WTC11 (cell line): ENCODE data around the gene EMILIN1. TPM values are rescaled to one million over a fixed set of nuclear protein-coding genes. Genes with fewer than 3 reads are reported as not detected.

Source experiments
- ATAC-seq: fragments of 200-7000 bp; cut with Tn5 transposase; 2 replicates; pipeline ENCODE4 v1.10.0; 2021; ENCODE audit warnings: mild to moderate bottlenecking, moderate library complexity
- CTCF ChIA-PET: fragments of 300-600 bp; sonication (Branson Sonifier 250); formaldehyde crosslinking; loops from one replicate; lab custom pipeline; 2021; ENCODE audit warnings: antibody characterized with exemption; lab: Charles Lee
- POLR2A ChIA-PET: fragments of 350-600 bp; sonication (Branson Sonifier 250); formaldehyde crosslinking; loops from one replicate; lab custom pipeline; 2021; ENCODE audit warnings: antibody characterized with exemption; lab: Charles Lee
- DNase-seq: peaks from one replicate; pipeline ENCODE4 v3.0.0; 2021; ENCODE audit warnings: low spot score
- H3K27ac Mint-ChIP-seq: 2 replicates; pipeline ENCODE4 v1.8.0; 2021; ENCODE audit warnings: mixed read lengths
- H3K27me3 Mint-ChIP-seq: 2 replicates; pipeline ENCODE4 v1.8.0; 2021; ENCODE audit warnings: low read depth, mild to moderate bottlenecking, moderate library complexity, mixed read lengths
- H3K36me3 Mint-ChIP-seq: 2 replicates; pipeline ENCODE4 v1.8.0; 2021; ENCODE audit warnings: mixed read lengths
- H3K4me1 Mint-ChIP-seq: 2 replicates; pipeline ENCODE4 v1.8.0; 2022; ENCODE audit warnings: mixed read lengths
- H3K4me3 Mint-ChIP-seq: 2 replicates; pipeline ENCODE4 v1.8.0; 2021; ENCODE audit warnings: mild to moderate bottlenecking, moderate library complexity, mixed read lengths
- H3K9me3 Mint-ChIP-seq: 2 replicates; pipeline ENCODE4 v1.8.0; 2021; ENCODE audit warnings: mixed read lengths
- ATF6 ChIP-seq: sonication (generic); formaldehyde crosslinking; IDR thresholded peaks from 2 replicates; pipeline ENCODE4 v1.8.1; 2023; ENCODE audit warnings: mild to moderate bottlenecking, missing genetic modification reagents
- CDX4 ChIP-seq: fragments of 250-450 bp; sonication (Bioruptor Pico); IDR thresholded peaks from 2 replicates; pipeline ENCODE4 v1.9.0; 2021; ENCODE audit warnings: moderate library complexity, mild to moderate bottlenecking, inconsistent platforms, borderline replicate concordance
- ESRRA ChIP-seq: sonication (generic); formaldehyde crosslinking; IDR thresholded peaks from 2 replicates; pipeline ENCODE4 v1.8.1; 2022; ENCODE audit warnings: mild to moderate bottlenecking, missing genetic modification reagents, borderline replicate concordance
- GABPB1 ChIP-seq: sonication (generic); formaldehyde crosslinking; IDR thresholded peaks from 2 replicates; pipeline ENCODE4 v1.8.1; 2023; ENCODE audit warnings: mild to moderate bottlenecking, missing genetic modification reagents
- JAZF1 ChIP-seq: fragments of 250-450 bp; sonication (Bioruptor Pico); IDR thresholded peaks from 2 replicates; pipeline ENCODE4 v1.9.0; 2021; ENCODE audit warnings: moderate library complexity, mild to moderate bottlenecking, inconsistent platforms
- TEAD4 ChIP-seq: sonication (generic); formaldehyde crosslinking; IDR thresholded peaks from 2 replicates; pipeline ENCODE4 v1.8.0; 2022; ENCODE audit warnings: mild to moderate bottlenecking, missing genetic modification reagents
- TP53 ChIP-seq: sonication (generic); formaldehyde crosslinking; IDR thresholded peaks from 2 replicates; pipeline ENCODE4 v1.8.1; 2023; ENCODE audit warnings: mild to moderate bottlenecking, missing genetic modification reagents
- USF1 ChIP-seq: sonication (generic); formaldehyde crosslinking; IDR thresholded peaks from 2 replicates; pipeline ENCODE4 v1.8.0; 2022; ENCODE audit warnings: mild to moderate bottlenecking, missing genetic modification reagents
- ZNF532 ChIP-seq: fragments of 250-450 bp; sonication (Bioruptor Pico); IDR thresholded peaks from 2 replicates; pipeline ENCODE4 v1.9.0; 2021; ENCODE audit warnings: mild to moderate bottlenecking, borderline replicate concordance
- total RNA-seq: library from RNA; stranded (reverse); gene quantifications from 3 replicates; pipeline ENCODE4 v1.2.3, GENCODE V29; 2021
- TF ChIP-seq, protein P1 (sequence below): sonication (generic); formaldehyde crosslinking; IDR thresholded peaks from 2 replicates; pipeline ENCODE4 v1.8.1; 2023; ENCODE audit warnings: mild to moderate bottlenecking, missing genetic modification reagents, moderate library complexity
- TF ChIP-seq, protein P2 (sequence below): sonication (generic); formaldehyde crosslinking; conservative IDR thresholded peaks from 2 replicates; pipeline ENCODE4 v1.8.1; 2023; ENCODE audit warnings: mild to moderate bottlenecking, low read depth, missing genetic modification reagents, moderate library complexity
- TF ChIP-seq, protein P3 (sequence below): sonication (generic); formaldehyde crosslinking; IDR thresholded peaks from 2 replicates; pipeline ENCODE4 v1.8.0; 2023; ENCODE audit warnings: missing genetic modification reagents, mild to moderate bottlenecking, borderline replicate concordance

The EMILIN1 gene
- total RNA-seq, 1 experiment from 2014 or later, result 3.5 TPM

DNA sequence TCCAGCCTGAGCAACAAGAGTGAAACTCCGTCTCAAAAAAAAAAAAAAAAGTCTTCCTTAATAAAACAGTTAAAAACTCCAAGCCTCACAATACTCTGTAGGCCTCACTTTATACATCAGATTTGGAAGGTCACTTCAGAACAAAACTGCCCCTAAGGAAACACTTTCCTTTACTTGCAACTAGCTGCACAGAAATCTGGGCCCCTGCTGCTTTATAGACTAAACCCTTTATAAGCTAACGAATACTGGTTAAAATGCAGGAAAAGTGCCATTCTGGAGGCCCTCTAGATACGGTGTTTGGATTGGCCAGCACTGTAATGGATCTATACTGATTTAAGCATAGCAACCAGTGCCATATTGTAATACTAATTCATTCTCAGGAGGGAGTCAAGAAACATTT is 46.7 kb downstream of the EMILIN1 start (continued):
- no peak for TF ChIP-seq ZNF532 (CRISPR knock-in tag)

- peaks cover 8% of the 10 kb centered on the region for H3K36me3 Mint-ChIP-seq
- no peak for ATAC-seq
- DNase-seq, result no peak
- H3K27me3 Mint-ChIP-seq, result peaks cover 37% of the 10 kb centered on the region
- no peak overlapping the region for H3K4me3 Mint-ChIP-seq
- POLR2A ChIA-PET, result no interaction called here
- no peak overlapping the region for H3K27ac Mint-ChIP-seq
- H3K9me3 Mint-ChIP-seq, result no peaks in the 10 kb centered on the region
- peaks cover 16% of the 10 kb centered on the region; the same call in 1 of the 2 replicates for H3K4me1 Mint-ChIP-seq
- no peak for TF ChIP-seq TEAD4 (CRISPR knock-in tag)
- no peak for TF ChIP-seq CDX4 (CRISPR knock-in tag)
- TF ChIP-seq, protein P1, sequence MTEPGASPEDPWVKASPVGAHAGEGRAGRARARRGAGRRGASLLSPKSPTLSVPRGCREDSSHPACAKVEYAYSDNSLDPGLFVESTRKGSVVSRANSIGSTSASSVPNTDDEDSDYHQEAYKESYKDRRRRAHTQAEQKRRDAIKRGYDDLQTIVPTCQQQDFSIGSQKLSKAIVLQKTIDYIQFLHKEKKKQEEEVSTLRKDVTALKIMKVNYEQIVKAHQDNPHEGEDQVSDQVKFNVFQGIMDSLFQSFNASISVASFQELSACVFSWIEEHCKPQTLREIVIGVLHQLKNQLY (CRISPR knock-in tag), result no peak
- TF ChIP-seq, protein P2, sequence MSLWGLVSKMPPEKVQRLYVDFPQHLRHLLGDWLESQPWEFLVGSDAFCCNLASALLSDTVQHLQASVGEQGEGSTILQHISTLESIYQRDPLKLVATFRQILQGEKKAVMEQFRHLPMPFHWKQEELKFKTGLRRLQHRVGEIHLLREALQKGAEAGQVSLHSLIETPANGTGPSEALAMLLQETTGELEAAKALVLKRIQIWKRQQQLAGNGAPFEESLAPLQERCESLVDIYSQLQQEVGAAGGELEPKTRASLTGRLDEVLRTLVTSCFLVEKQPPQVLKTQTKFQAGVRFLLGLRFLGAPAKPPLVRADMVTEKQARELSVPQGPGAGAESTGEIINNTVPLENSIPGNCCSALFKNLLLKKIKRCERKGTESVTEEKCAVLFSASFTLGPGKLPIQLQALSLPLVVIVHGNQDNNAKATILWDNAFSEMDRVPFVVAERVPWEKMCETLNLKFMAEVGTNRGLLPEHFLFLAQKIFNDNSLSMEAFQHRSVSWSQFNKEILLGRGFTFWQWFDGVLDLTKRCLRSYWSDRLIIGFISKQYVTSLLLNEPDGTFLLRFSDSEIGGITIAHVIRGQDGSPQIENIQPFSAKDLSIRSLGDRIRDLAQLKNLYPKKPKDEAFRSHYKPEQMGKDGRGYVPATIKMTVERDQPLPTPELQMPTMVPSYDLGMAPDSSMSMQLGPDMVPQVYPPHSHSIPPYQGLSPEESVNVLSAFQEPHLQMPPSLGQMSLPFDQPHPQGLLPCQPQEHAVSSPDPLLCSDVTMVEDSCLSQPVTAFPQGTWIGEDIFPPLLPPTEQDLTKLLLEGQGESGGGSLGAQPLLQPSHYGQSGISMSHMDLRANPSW, result no peak
- no peak for TF ChIP-seq ESRRA (CRISPR knock-in tag)
- no peak for TF ChIP-seq USF1 (CRISPR knock-in tag)
- no peak for TF ChIP-seq JAZF1 (CRISPR knock-in tag)
- TF ChIP-seq TP53 (CRISPR knock-in tag), result no peak
- 0 out of 2 replicates have a peak, but pooled peaks have one; percentile 14 for TF ChIP-seq GABPB1
- CTCF ChIA-PET, result interaction anchor here (1.3 kb wide), 1 partner anchor 65 kb away, joined by 8 read pairs; no protein-coding TSS in a partner anchor
These were observed 47.9 kb downstream of the EMILIN1 start for GRCh38 chr2:27126252-27126710.

- H3K9me3 Mint-ChIP-seq, result no peaks in the 10 kb centered on the region
- ATAC-seq (no peak), DNase-seq (no peak)
- CTCF ChIA-PET, result interaction anchor here (1.2 to 2.0 kb wide), 2 partner anchors 42 to 63 kb away, joined by 4 read pairs; no protein-coding TSS in a partner anchor
- peaks cover 19% of the 10 kb centered on the region for H3K27me3 Mint-ChIP-seq
- POLR2A ChIA-PET, result no interaction called here
- TF ChIP-seq, protein P3, sequence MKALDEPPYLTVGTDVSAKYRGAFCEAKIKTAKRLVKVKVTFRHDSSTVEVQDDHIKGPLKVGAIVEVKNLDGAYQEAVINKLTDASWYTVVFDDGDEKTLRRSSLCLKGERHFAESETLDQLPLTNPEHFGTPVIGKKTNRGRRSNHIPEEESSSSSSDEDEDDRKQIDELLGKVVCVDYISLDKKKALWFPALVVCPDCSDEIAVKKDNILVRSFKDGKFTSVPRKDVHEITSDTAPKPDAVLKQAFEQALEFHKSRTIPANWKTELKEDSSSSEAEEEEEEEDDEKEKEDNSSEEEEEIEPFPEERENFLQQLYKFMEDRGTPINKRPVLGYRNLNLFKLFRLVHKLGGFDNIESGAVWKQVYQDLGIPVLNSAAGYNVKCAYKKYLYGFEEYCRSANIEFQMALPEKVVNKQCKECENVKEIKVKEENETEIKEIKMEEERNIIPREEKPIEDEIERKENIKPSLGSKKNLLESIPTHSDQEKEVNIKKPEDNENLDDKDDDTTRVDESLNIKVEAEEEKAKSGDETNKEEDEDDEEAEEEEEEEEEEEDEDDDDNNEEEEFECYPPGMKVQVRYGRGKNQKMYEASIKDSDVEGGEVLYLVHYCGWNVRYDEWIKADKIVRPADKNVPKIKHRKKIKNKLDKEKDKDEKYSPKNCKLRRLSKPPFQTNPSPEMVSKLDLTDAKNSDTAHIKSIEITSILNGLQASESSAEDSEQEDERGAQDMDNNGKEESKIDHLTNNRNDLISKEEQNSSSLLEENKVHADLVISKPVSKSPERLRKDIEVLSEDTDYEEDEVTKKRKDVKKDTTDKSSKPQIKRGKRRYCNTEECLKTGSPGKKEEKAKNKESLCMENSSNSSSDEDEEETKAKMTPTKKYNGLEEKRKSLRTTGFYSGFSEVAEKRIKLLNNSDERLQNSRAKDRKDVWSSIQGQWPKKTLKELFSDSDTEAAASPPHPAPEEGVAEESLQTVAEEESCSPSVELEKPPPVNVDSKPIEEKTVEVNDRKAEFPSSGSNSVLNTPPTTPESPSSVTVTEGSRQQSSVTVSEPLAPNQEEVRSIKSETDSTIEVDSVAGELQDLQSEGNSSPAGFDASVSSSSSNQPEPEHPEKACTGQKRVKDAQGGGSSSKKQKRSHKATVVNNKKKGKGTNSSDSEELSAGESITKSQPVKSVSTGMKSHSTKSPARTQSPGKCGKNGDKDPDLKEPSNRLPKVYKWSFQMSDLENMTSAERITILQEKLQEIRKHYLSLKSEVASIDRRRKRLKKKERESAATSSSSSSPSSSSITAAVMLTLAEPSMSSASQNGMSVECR (CRISPR knock-in tag), result peak; percentile 24; the same call in 1 of the 2 replicates
- no peak for TF ChIP-seq ATF6 (CRISPR knock-in tag)
- H3K4me3 Mint-ChIP-seq, result no peak overlapping the region
- no peak overlapping the region for H3K27ac Mint-ChIP-seq
- H3K36me3 Mint-ChIP-seq, result peaks cover 17% of the 10 kb centered on the region
- peaks cover 16% of the 10 kb centered on the region; the same call in 1 of the 2 replicates for H3K4me1 Mint-ChIP-seq
These were observed 49.7 kb downstream of the EMILIN1 start for GRCh38 chr2:27127883-27128667.
